Mucosa of rectum (tissue), 2 donors: ENCODE measurements around the gene C20orf204.

ENCODE experiments used
- H3K27ac ChIP-seq, 2 donors: one replicate each; pipeline ENCODE4 v1.7.0; 2013; ENCODE audit warnings: inconsistent platforms in 2 of 2, low read depth in 2 of 2, low read length in 2 of 2
- H3K27me3 ChIP-seq, 2 donors: one replicate each; pipeline ENCODE4 v1.7.0; 2013; ENCODE audit warnings: low read length in 2 of 2; ENCODE audit not compliant: control insufficient read depth in 2 of 2, insufficient read depth in 2 of 2
- H3K36me3 ChIP-seq, 2 donors: one replicate each; pipeline ENCODE4 v1.7.0; 2013; ENCODE audit warnings: low read length in 2 of 2; ENCODE audit not compliant: control insufficient read depth in 2 of 2, insufficient read depth in 2 of 2
- H3K4me1 ChIP-seq, 2 donors: one replicate each; pipeline ENCODE4 v1.7.0; 2013; ENCODE audit warnings: low read length in 2 of 2, mild to moderate bottlenecking in 1 of 2; ENCODE audit not compliant: control insufficient read depth in 2 of 2, insufficient read depth in 2 of 2
- H3K4me3 ChIP-seq, 2 donors: one replicate each; pipeline ENCODE4 v1.7.0; 2013; ENCODE audit warnings: low read length in 2 of 2
- H3K9ac ChIP-seq, 2 donors: one replicate each; pipeline ENCODE4 v1.7.0; 2013; ENCODE audit warnings: low read length in 2 of 2, low read depth in 1 of 2, mild to moderate bottlenecking in 1 of 2
- H3K9me3 ChIP-seq, 2 donors: one replicate each; pipeline ENCODE4 v1.7.0; 2013; ENCODE audit warnings: low read length in 2 of 2; ENCODE audit not compliant: control insufficient read depth in 2 of 2
- donor health status: healthy.
- donor health status: Normal muscosa, but diverticular disease.

Gene C20orf204

DNA sequence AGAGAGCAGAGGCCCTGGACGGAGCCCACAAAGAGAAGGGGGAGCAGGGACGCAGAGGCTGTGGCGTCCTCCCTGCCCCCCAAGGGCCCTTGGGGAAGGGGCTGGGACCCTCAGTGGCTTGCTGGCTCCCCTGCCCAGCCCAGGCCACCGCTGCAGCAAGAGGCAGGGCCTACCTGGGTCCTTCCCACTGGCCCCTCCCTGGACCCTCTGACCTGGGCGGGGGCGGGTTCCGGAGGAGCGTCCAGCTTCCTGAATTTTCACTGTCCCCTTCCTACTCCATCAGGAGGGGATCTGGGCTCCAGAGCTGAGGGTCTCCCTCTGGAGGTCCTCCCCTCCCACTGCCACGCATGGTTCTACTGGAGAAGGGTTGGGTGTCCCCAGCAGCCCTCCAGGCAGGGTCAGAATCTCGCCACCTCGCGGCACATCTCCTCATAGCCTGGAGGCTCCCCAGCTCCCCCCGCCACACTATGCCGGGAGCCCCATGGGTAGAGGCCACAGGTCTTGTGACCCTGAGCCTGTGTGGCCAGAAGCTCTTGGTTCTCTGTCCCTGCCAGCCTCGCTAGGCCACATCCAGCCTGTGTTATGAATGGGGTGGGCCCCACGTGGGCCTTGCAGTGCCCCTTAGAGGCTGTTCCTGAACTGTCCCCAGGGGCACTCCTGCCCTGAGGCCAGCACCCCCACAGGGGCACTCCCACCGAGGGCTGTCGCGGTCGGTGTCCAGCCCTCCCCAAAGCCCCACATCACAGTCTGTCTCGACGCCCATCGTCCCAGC is 14.5 kb downstream of the C20orf204 start:
- H3K9ac ChIP-seq = no peak overlapping the region
- no peaks in the 10 kb centered on the region for H3K36me3 ChIP-seq
- peaks cover 35 to 71% of the 10 kb centered on the region in 2 donors for H3K27me3 ChIP-seq
- H3K4me3 ChIP-seq = no peak overlapping the region
- peak overlapping the region; percentile 48 for H3K27ac ChIP-seq
- peaks cover 0 to 2% of the 10 kb centered on the region in 2 donors for H3K4me1 ChIP-seq
- no peaks in the 10 kb centered on the region for H3K9me3 ChIP-seq

DNA sequence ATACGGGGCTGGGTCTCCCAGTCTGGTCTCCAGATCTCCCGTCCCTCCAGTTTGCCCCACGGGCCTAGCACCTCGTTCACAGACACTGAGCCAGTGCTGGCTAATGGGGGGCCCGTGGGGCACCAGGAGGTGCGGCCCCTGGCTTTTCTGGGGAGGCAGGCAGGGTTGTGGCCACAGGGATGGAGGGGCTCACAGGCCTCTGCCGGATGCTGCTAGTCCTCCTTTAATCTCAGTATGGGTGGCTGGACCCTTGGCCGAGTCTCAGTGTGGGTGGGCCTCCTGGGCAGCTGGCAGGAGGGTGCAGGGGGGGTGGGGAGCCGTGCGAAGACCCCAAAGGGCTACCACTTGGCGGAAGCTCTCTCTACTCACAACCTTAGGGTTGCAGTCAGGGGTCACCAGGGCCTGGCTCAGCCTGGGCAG is 15.1 kb downstream of the C20orf204 start:
- Histone ChIP-seq H3K36me3 (no peaks in the 10 kb centered on the region), H3K4me3 (no peak overlapping the region), H3K9ac (no peak overlapping the region), H3K27me3 (peaks cover 34 to 70% of the 10 kb centered on the region in 2 donors), H3K9me3 (no peaks in the 10 kb centered on the region), H3K4me1 (peaks cover 0 to 2% of the 10 kb centered on the region in 2 donors), H3K27ac (peak overlapping the region; percentile 48)

DNA sequence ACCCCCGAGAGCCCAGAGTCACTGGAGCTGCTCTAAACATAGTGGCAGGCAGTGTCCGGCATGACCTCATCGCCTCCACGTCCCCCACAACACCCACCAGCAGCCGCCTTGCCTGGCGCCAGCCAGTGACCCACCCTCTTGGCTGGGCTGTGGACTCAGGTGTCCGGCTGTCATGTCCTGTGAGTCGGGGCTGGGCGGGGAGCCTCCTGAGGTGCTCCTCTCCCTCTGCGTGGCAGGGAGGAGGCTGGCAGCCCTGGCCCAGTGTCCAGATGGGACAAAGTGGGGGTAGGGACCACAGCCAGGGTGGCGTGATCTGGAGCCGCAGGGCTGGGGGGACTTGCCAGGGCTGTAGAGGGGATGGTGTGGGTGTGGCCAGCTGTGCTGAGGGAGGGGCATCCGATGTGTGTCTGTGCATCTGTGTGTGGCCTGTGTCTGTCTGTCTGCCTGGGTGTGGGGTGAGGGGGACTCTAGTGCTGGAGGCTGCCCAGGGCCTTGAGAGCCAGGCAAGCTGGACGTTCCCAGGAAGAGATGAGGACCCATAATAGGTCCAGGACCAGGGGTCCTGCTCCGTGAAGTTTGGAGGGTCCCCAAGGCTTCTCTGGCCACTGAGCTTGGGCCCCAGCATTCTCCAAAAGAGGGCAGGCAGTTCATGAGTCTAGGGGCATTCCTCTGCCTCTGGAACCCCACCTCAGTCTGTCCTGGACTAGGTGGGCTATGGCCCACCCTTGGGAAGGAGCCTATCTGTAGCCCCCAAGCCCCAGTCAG is 15.8 kb downstream of the C20orf204 start:
- Histone ChIP-seq H3K4me3 (no peak overlapping the region), H3K9ac (no peak overlapping the region), H3K9me3 (no peaks in the 10 kb centered on the region), H3K4me1 (peaks cover 0 to 2% of the 10 kb centered on the region in 2 donors), H3K36me3 (no peaks in the 10 kb centered on the region), H3K27me3 (peaks cover 29 to 67% of the 10 kb centered on the region in 2 donors), H3K27ac (peak overlapping the region in 1 of 2 donors; percentile 48)

DNA sequence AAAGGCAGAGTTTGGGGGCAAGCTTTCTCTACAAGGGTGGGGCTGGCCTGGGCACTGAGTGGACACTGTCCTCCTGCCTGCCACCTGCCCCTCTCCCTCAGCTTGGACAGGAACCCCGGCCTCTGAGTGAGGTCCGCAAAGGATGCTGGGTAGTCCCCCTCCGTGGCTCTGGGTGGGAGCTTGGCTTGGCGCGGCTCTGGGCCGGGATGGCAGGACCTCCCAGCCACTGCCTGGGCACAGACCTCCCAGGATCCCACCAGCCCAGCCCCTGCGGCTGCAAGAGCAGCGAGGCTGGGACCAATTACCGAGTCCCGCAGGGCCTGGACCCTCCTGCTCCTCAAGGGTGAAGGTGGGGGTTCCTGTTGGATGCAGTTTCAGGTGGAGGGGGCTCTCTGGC is 16.3 kb downstream of the C20orf204 start:
- Histone ChIP-seq H3K9ac (no peak overlapping the region), H3K27me3 (peaks cover 25 to 67% of the 10 kb centered on the region in 2 donors), H3K36me3 (no peaks in the 10 kb centered on the region), H3K9me3 (no peaks in the 10 kb centered on the region), H3K27ac (peak overlapping the region in 1 of 2 donors; percentile 48), H3K4me1 (peaks cover 0 to 4% of the 10 kb centered on the region in 2 donors), H3K4me3 (no peak overlapping the region)

DNA sequence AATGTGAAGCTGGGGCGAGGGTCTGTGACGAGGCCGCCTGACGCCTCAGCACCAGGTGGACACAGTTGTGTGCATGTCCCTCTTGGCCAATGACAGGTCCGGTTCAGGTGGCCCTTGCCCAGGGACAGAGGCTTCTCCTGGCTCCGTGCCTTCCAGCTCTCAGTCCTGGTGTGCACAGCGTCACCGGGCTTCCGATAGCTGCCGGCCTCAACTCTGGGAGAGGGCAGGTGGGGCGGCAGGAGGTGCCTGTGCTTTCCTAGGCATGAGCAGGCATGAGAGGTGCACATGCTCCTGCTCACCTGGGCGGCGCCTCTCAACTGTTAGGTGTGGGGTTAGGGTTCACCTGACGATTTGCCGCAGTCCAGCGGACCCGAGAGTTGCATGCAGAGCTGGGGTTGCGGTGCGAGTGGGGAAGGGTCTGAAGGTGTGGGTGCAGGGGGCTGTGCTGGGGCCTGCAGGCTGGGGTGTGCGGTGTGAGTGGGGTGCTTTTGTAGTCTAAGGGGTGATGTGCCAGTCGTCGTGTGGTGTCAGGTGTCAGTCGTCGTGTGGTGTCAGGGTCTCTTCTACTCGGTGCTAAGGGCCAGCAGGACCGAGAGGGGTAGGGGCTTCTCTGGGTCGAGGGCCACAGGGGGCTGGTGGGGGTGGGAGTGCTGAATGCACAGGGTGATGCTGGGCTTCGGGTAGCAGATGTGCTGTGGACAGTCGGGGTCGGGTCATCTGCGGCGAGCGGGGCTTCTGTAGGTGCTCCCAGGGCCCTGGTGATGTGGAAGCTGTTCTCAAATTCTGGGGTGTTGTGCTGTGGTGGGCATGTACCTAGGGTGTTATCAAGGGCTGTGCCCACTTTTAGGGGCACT is 17.2 kb downstream of the C20orf204 start:
- H3K27ac ChIP-seq = peak overlapping the region in 1 of 2 donors; percentile 32
- no peak overlapping the region for H3K9ac ChIP-seq
- H3K27me3 ChIP-seq = peaks cover 25 to 63% of the 10 kb centered on the region in 2 donors
- H3K36me3 ChIP-seq = no peaks in the 10 kb centered on the region
- peaks cover 5 to 6% of the 10 kb centered on the region in 2 donors for H3K4me1 ChIP-seq
- H3K4me3 ChIP-seq = no peak overlapping the region
- no peaks in the 10 kb centered on the region for H3K9me3 ChIP-seq

DNA sequence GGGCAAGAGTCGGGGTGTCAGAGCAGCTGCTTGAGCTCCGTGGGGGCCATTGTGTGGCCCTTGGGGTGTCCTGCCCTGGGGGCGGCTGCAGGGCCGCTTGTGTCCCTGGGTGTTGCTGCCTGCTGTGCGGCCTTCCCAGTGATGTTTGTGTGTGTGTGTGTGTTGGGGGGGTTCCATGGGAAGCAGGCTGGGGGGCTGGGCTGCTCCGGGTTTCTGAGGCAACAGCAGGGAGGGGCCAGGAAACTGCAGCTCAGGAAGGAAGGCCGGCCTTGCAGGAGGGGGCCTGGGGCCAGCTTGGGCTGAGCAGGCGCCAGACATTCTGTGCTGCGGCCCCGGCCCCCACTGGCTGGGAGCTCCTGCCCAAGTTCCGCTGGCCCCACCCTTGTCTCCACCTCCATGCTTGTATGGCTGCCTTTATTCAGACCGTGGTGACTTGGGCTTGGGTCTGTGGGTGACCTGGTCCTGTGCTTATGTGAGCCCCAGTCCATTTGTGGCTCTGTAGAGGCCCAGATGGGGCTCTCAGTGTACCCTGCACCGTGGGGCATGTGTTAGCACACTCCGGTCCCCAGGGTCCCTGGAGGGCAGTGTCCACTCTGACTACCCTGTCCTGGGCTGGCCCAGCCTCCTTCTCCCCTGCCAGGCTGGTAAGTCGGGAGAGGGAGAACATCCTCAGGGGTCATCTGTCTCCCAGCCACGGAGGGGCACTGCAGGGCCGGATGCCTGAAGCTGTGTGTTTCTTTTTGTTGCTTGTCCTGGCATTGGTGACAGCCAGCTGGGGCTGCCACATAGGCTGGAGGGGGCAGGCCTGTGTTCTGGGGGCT is 18.1 kb downstream of the C20orf204 start:
- Histone ChIP-seq H3K27me3 (peaks cover 25 to 63% of the 10 kb centered on the region in 2 donors), H3K4me3 (no peak overlapping the region), H3K9ac (no peak overlapping the region), H3K9me3 (no peaks in the 10 kb centered on the region), H3K4me1 (peaks cover 5 to 6% of the 10 kb centered on the region in 2 donors), H3K27ac (peak overlapping the region in 1 of 2 donors; percentile 32), H3K36me3 (no peaks in the 10 kb centered on the region)

DNA sequence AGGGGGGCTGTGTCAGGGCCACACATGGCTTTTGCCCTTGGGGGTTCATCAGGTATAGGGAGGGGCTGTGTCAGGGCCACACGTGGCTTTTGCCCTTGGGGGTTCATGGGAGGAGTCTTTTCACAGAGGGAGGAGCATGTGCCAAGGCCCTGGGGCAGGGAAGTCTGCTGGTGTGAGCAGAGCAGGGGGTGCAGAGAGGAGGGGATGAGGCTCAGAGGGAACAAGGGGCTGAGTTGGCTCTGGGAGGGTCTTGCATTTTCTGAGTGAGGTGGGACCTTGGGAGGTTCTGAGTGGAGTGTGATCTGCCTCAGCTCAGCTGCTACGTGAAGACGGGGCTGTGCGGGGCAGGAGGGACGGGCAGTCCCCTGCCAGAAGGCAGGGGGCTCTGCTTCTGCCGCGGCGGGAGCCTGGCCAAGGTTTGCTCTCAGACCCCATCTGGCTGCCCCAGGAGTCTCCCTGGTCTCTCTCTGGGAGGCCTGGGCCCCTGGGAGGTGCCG is 19.5 kb downstream of the C20orf204 start:
- peak overlapping the region in 1 of 2 donors; percentile 16 for H3K27ac ChIP-seq

DNA sequence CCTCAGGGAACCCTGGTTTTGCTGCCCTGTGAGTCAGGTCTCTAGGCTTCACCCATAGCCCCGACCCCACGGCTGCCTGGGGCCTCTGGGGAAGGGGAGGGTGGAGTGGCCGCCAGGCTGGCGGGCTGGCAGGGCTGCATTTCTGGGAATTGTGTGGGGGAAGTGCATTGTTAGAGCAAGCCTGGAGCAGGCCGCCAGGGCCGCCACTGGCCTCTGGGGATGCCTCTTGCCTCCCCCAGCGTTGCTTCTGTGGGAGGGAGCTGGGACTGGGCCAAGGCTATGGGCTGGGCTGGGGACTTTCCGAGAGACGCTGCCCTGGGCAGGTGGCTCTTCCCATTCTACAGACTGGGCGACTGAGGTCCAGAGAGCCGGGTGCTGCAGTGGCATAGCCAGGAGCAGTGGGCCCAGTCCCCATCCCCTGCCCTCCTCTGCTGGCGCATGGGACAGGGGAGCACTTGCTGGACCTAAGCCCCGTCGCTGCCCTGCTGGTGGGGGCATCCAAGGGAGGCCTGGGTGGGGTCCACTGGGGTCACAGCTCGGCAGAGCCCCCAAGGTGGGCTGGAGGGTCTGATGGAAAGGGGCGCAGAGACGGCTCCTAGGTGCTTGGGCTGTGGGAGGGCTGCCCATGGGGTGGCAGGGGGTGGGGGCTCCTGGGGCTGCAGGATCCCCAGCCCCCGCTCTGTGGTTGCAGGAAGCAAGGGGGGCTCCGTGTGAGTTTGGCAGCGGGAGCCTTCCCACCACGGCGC is 20.1 kb downstream of the C20orf204 start:
- Histone ChIP-seq H3K36me3 (no peaks in the 10 kb centered on the region), H3K4me1 (peaks cover 3 to 6% of the 10 kb centered on the region in 2 donors), H3K9ac (no peak overlapping the region), H3K27me3 (peaks cover 12 to 49% of the 10 kb centered on the region in 2 donors), H3K4me3 (no peak overlapping the region), H3K27ac (peak overlapping the region in 1 of 2 donors; percentile 16), H3K9me3 (no peaks in the 10 kb centered on the region)

More for the DNA sequence above, 19.5 kb downstream of the C20orf204 start:
- H3K4me1 ChIP-seq = peaks cover 3 to 6% of the 10 kb centered on the region in 2 donors
- no peaks in the 10 kb centered on the region for H3K9me3 ChIP-seq
- no peak overlapping the region for H3K4me3 ChIP-seq
- H3K36me3 ChIP-seq = no peaks in the 10 kb centered on the region
- H3K9ac ChIP-seq = no peak overlapping the region
- H3K27me3 ChIP-seq = peaks cover 18 to 55% of the 10 kb centered on the region in 2 donors

DNA sequence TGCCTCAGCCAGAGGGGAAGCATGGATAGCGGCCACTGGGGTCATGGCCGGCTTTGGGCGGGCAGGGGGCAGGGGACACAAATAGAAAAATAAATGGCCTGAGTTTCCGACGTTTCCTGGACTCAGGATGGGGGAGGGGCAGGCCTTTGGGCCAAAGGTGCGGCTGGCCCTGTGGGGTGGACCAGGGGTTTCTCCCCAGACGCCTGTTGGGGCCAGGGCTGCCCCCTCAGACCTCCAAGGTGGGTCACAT is 20.6 kb downstream of the C20orf204 start:
- H3K36me3 ChIP-seq = no peaks in the 10 kb centered on the region
- H3K4me1 ChIP-seq = peaks cover 3 to 6% of the 10 kb centered on the region in 2 donors
- peaks cover 12 to 44% of the 10 kb centered on the region in 2 donors for H3K27me3 ChIP-seq
- peak overlapping the region; percentile 11 to 16 for H3K27ac ChIP-seq
- no peaks in the 10 kb centered on the region for H3K9me3 ChIP-seq
- H3K4me3 ChIP-seq = no peak overlapping the region
- H3K9ac ChIP-seq = no peak overlapping the region
